Measurements from ENCODE around the gene CMTR1. TPM values are rescaled to one million over a fixed set of nuclear protein-coding genes. Genes with fewer than 3 reads are reported as not detected.
A peak's percentile ranks its signal among the peaks of the same experiment; 100 is the strongest.

Gene CMTR1
- total and polyA plus RNA-seq, 8 donors, result 13.4 to 31.0 (median 17.2) TPM

- ATAC-seq, result no peak
- intact Hi-C loops (cut with DNase I), result no loop called here
- H3K36me3 ChIP-seq, result peaks cover 0 to 47% (median 17%) of the 10 kb centered on the region in 3 donors
Observed at GRCh38 chr6:37460805-37461204, 27.8 kb downstream of the CMTR1 start.

GRCh38 chr6:37463110-37463509 lies 30.1 kb downstream of the CMTR1 start:
- H3K9me3 ChIP-seq, result no peaks in the 10 kb centered on the region
- DNase-seq (no peak), FAIRE-seq (no peak), ATAC-seq (no peak)
- H3K4me3 ChIP-seq, result no peak overlapping the region
- H3K4me1 ChIP-seq, result no peaks in the 10 kb centered on the region
- H3K27ac ChIP-seq, result no peak overlapping the region
- intact Hi-C loops (cut with DNase I), result no loop called here
- no peaks in the 10 kb centered on the region for H3K27me3 ChIP-seq
- peaks cover 0 to 40% (median 15%) of the 10 kb centered on the region in 3 donors for H3K36me3 ChIP-seq
- no peak for TF ChIP-seq CTCF (IDR thresholded peaks at IDR 0.05)

More at GRCh38 chr6:37460805-37461204, 27.8 kb downstream of the CMTR1 start:
- H3K27ac ChIP-seq, result no peak overlapping the region
- H3K9me3 ChIP-seq, result no peaks in the 10 kb centered on the region
- no peaks in the 10 kb centered on the region for H3K4me1 ChIP-seq
- DNase-seq (no peak), FAIRE-seq (no peak)
- no peak overlapping the region for H3K4me3 ChIP-seq
- no peaks in the 10 kb centered on the region for H3K27me3 ChIP-seq
- TF ChIP-seq CTCF (IDR thresholded peaks at IDR 0.05), result no peak
- 83 to 85% methylated on average over 2 of the region's 2 CpGs for WGBS, 2 donors

GRCh38 chr6:37467718-37468117 lies 34.7 kb downstream of the CMTR1 start:
- intact Hi-C loops (cut with DNase I), result no loop called here

GRCh38 chr6:37473364-37474095 lies 40.5 kb downstream of the CMTR1 start:
- H3K36me3 ChIP-seq, result peaks cover 3 to 40% (median 9%) of the 10 kb centered on the region in 3 donors
- intact Hi-C loops (cut with DNase I), result no loop called here
- peak in 3 of 4 donors; percentile 40 to 58 (median 51) for ATAC-seq

More at GRCh38 chr6:37467718-37468117, 34.7 kb downstream of the CMTR1 start:
- ATAC-seq, result no peak
- no peaks in the 10 kb centered on the region for H3K27me3 ChIP-seq
- FAIRE-seq, result no peak
- peaks cover 0 to 22% (median 2%) of the 10 kb centered on the region in 3 donors for H3K36me3 ChIP-seq
- H3K4me1 ChIP-seq, result no peaks in the 10 kb centered on the region
- no peak for DNase-seq
- H3K27ac ChIP-seq, result no peak overlapping the region
- H3K9me3 ChIP-seq, result no peaks in the 10 kb centered on the region
- no peak overlapping the region for H3K4me3 ChIP-seq
- TF ChIP-seq CTCF (IDR thresholded peaks at IDR 0.05), result no peak

More at GRCh38 chr6:37473364-37474095, 40.5 kb downstream of the CMTR1 start:
- H3K4me3 ChIP-seq, result no peak overlapping the region
- H3K4me1 ChIP-seq, result no peaks in the 10 kb centered on the region
- DNase-seq (peak in 1 of 6 donors; percentile 45), FAIRE-seq (no peak)
- H3K27ac ChIP-seq, result no peak overlapping the region
- no peak for TF ChIP-seq CTCF (IDR thresholded peaks at IDR 0.05)
- H3K27me3 ChIP-seq, result no peaks in the 10 kb centered on the region
- 42 to 49% methylated on average over 8 of the region's 8 CpGs for WGBS, 2 donors
- no peaks in the 10 kb centered on the region for H3K9me3 ChIP-seq

Data from pancreas (tissue), 10 donors.